IPS-NIHi7 (cell line): ENCODE measurements around the gene XPNPEP1.

Experiments used
- DNase-seq: peaks from one replicate; pipeline ENCODE4 v3.0.0; 2012; ENCODE audit warnings: mixed read lengths; ENCODE audit errors: extremely low spot score

XPNPEP1 gene

GRCh38 chr10:109922976-109923921 lies at the start of gene XPNPEP1:
TSS of gene XPNPEP1 (minus strand) at chr10:109923511. CDS start at chr10:109923433, 78 bp downstream.
- peak; percentile 97 for DNase-seq

GRCh38 chr10:109972372-109973001 lies 49.2 kb upstream of the XPNPEP1 start:
- no peak for DNase-seq

DNA sequence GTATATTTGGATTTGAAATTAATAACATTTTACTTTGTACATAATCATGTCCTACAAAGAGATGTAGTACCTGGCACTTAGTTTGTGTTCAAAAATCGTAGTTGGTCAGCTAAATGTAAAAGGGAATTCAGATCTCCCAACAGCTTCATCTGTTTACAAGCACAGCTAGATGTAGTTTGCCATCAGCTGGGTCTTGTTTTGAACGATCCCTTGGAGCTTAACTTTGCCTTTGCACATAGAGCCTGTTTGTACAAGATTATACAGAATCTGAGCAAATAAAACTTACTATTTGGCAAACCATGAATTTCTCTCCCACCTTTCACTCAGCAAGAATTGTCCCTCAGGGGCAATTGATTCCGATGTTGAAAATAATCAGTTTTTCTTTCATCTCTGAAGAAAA lies 48.3 kb upstream of the XPNPEP1 start:
- DNase-seq: no peak

DNA sequence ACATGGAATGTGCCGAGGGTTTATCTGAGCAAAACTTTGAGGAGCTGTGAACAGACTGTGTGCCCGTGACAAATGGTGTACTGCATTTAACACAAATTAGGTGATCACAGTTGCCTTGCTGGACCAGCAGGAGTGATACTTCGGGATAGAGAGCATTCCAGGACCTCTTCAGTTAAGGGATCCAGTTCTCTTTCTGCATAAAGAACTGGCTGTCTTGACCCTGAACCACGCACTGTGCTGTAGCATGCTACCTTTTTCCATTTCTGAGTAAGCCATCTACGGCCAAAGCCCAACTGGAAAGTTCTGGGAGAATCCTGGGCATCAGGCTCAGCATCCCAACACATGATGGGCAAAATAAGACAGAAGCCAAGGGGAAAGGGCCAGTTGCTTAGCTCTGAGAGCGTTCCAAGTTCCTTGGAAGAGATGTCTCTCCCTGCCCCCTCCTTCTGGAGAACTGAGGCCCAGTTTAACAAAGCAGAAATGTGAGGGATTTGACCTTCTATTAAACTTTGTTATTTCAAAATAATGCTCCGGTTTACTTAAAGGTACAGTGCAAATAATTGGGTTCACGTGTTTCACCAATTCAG lies 46.5 kb upstream of the XPNPEP1 start:
- no peak for DNase-seq

DNA sequence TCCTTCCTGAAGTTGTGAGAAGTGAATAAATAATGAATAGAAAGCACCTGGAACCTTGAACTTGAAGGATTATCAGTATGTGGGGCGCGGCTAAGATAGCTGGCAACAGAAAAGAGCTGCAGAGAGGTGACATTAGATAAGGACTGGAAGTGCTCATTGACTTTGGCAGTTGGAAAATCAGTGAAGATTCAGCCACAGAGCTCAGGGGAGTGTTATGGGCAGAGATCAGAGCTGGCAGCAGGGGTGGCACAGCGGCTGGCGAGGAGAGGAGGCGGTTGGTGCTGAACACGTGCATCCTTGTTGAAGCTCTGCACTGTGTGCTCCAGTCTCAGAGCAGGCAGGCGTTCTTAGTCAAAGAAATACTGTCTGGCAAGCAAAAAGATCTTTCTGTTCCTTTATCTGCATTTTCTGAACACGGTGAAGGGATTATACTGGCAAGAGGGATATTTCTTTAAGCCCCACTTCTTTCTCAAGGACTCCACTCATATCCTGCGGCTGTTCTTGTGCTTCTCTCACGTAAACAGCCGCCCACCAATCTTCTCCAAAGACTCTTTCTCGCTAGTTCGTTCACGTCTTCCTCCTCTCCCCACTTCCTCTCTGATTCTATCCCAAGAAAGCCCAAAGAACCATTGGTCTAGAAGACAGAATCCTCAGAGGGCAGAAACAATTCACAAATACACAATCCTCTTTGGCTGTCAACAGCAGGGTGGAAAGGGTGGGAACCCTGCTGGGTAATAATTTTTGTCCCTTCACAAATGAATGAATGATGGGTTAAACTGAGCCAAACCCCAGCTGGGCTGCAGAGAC lies 45.8 kb upstream of the XPNPEP1 start:
- no peak for DNase-seq

DNA sequence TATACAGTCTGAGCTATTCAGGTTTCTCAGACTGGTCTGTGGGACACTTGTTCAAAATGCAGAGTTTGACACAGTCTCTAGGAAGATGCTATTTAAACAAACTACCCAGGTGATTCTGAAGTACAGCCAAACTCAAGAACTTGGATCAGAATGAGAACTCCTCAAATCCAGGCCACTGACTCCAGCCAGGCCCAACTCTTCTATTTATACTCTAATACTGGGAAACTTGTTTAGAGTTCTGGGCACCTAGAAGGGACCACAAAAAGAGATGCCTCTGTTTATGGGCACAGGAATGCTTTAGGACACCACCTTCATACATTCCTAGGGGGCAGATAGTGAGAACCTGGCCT lies 44.4 kb upstream of the XPNPEP1 start:
- DNase-seq: no peak

GRCh38 chr10:109966961-109967738 lies 43.8 kb upstream of the XPNPEP1 start:
- no peak for DNase-seq

DNA sequence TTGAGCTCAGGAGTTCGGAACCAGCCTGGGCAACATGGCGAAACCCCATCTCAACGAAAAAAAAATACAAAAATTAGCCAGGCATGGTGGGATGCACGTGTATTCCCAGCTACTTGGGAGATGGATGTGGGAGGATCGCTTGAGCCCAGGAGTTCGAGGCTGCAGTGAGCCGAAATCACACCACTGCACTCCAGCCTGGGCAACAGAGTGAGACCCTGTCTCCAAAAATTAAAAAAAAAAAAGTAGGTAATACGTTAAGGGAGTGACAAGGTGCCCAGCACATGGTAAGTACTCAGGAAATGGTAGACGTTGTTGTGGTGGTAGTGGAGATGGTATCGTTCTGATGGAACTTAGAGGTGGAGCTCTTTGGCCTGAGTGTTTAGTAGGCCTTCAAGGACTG lies 41.0 kb upstream of the XPNPEP1 start:
- DNase-seq: no peak

GRCh38 chr10:109963439-109963838 lies 40.1 kb upstream of the XPNPEP1 start:
- no peak for DNase-seq

DNA sequence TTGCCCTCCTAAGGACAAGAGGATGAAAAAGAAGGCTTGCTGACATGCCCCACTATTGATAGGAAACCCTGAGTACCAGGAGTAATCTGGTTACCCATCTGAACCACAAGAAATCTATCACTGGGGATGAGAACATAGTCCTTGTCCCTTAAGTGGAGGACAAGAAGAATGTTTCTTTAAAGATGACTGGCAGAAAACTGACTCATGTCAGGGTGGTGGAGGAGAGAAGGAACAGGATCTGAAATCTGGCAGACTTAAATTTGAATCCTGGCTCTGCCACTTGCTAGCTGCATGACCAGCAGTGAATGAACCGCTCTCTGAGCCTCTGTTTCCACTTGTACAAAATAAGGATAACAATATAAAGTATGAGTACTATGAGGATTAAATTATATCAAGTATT lies 38.9 kb upstream of the XPNPEP1 start:
- DNase-seq: no peak

- DNase-seq: peak; percentile 49
Observed at GRCh38 chr10:109961174-109962001, 38.1 kb upstream of the XPNPEP1 start.

DNA sequence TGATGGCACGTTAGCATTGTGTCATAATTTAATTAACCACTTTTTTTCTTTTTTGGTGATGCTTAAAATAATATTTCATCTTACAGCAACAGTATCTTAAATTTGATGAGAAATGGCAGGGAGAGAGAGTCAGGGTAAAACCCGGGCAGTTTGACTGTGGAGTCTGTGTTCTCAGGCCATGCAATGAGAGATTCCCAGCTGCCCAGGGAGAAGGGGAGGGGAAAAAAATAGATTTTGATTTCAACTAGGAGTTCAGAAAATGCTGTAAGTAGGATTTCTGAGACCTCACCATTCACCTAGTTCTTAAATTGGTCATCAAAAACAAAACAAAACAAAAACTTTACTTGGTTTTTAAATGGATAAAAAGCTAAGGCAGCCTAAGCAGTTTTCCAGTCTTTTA lies 37.4 kb upstream of the XPNPEP1 start:
- no peak for DNase-seq

DNA sequence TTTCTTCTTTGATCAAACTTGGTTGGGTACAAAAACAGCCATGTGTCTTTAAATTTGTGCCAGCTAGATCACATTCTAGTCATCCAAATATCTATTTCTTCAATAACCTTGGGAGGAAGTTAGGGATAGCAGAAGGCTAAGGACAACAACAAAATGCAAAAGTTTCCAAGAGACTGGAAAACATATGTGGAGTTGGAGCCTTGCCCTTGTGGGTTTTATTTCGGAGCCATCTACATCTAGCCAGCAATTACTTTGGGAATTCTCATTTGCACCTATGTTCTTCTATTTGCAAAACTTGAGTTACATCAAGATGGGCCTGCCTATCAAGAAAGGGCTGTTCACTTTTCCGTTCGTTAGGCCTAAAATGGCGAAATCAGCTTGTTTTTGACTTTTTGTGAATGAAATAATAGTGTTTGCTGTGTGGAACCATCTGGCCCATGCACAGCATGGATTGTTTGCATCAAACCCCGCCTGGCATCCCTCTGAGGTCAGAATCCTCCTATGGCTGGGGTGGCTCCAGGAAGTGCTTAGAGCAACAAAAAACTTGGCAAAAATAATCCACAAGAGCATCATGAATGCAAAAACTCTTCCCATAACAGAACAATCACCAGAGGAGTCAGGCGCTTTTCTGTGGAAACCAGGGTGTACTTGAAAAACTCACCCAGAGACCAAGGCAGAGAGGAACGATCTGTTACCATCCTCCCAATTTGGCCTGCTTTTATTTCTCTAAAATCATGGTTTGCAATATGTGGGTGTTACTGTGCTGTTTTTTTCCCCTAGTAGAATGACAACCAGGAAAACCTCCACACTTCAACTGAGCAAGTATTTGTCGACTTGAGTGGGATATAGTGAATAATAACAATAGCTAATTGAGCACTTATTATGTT lies 36.2 kb upstream of the XPNPEP1 start:
- DNase-seq: no peak

DNA sequence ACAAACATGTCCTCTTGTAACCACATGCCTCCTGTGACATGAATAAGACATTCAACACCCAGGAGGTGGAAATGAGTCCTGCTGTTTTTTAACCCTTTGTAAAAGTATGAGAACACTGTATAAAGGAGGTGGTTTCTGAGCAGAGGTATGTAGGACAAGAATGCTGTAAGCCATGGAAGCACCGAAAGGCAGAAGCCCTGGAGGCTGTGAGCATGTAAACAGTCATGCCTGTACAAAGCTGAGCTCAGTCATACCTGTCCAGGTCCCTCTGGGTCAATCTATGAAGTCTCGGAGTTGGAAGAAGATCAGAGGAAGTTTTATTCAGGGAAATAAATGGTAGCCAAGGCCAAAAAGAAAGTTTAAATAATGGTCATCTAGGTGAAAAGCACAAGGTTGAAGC lies 34.7 kb upstream of the XPNPEP1 start:
- no peak for DNase-seq

GRCh38 chr10:109957092-109957797 lies 33.9 kb upstream of the XPNPEP1 start:
- no peak for DNase-seq

DNA sequence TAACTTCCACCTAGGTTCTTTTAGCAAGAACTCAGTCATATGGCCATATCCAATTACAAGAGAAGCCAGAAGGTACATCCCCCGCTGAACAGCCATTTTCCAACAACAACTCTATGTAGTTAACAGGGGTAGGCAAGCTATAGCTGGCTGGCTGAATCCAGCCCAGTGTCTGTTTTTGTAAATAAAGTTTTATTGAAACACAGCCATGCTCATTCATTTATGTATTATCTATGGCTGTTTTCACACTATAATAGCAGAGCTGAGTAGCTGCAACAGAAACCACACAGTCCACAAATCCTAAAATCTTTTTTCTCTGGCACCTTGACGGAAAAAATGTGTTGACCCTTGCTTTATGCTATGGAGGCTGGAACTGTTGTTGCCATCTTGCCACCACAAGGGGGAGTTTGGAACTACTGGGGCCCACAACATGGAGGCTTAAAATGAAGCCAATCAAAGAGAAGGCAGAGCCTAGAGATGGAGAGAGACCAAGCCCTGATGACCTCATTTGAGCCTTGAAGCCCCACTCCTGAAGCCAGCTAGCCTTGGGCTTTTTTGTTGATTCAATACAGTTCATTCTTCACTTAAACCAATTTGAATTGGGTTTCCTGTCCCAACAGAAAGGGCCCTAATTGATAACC lies 33.3 kb upstream of the XPNPEP1 start:
- DNase-seq: peak; percentile 83

- DNase-seq: no peak
Observed at GRCh38 chr10:109953766-109954165, 30.5 kb upstream of the XPNPEP1 start.

GRCh38 chr10:109952526-109952925 lies 29.2 kb upstream of the XPNPEP1 start:
- no peak for DNase-seq
